WTC11 (cell line): ENCODE measurements around the gene PSMG4. TPM values are rescaled to one million over a fixed set of nuclear protein-coding genes. Genes with fewer than 3 reads are reported as not detected.
A peak's percentile ranks its signal among the peaks of the same experiment; 100 is the strongest.

Experiments
- ATAC-seq: fragments of 200-7000 bp; cut with Tn5 transposase; 2 replicates; pipeline ENCODE4 v1.10.0; 2021; ENCODE audit warnings: mild to moderate bottlenecking, moderate library complexity
- CTCF ChIA-PET: fragments of 300-600 bp; sonication (Branson Sonifier 250); formaldehyde crosslinking; loops from one replicate; lab custom pipeline; 2021; ENCODE audit warnings: antibody characterized with exemption; lab: Charles Lee
- POLR2A ChIA-PET: fragments of 350-600 bp; sonication (Branson Sonifier 250); formaldehyde crosslinking; loops from one replicate; lab custom pipeline; 2021; ENCODE audit warnings: antibody characterized with exemption; lab: Charles Lee
- DNase-seq: peaks from one replicate; pipeline ENCODE4 v3.0.0; 2021; ENCODE audit warnings: low spot score
- H3K27ac Mint-ChIP-seq: 2 replicates; pipeline ENCODE4 v1.8.0; 2021; ENCODE audit warnings: mixed read lengths
- H3K27me3 Mint-ChIP-seq: 2 replicates; pipeline ENCODE4 v1.8.0; 2021; ENCODE audit warnings: low read depth, mild to moderate bottlenecking, moderate library complexity, mixed read lengths
- H3K36me3 Mint-ChIP-seq: 2 replicates; pipeline ENCODE4 v1.8.0; 2021; ENCODE audit warnings: mixed read lengths
- H3K4me1 Mint-ChIP-seq: 2 replicates; pipeline ENCODE4 v1.8.0; 2022; ENCODE audit warnings: mixed read lengths
- H3K4me3 Mint-ChIP-seq: 2 replicates; pipeline ENCODE4 v1.8.0; 2021; ENCODE audit warnings: mild to moderate bottlenecking, moderate library complexity, mixed read lengths
- H3K9me3 Mint-ChIP-seq: 2 replicates; pipeline ENCODE4 v1.8.0; 2021; ENCODE audit warnings: mixed read lengths
- CBFB ChIP-seq: sonication (generic); formaldehyde crosslinking; IDR thresholded peaks from 2 replicates; pipeline ENCODE4 v1.8.1; 2022; ENCODE audit warnings: mild to moderate bottlenecking, low read depth, missing genetic modification reagents
- ESRRA ChIP-seq: sonication (generic); formaldehyde crosslinking; IDR thresholded peaks from 2 replicates; pipeline ENCODE4 v1.8.1; 2022; ENCODE audit warnings: mild to moderate bottlenecking, missing genetic modification reagents, borderline replicate concordance
- KAT7 ChIP-seq: sonication (generic); formaldehyde crosslinking; IDR thresholded peaks from 2 replicates; pipeline ENCODE4 v1.8.1; 2023; ENCODE audit warnings: missing genetic modification reagents, mild to moderate bottlenecking, borderline replicate concordance
- MYBL2 ChIP-seq: sonication (generic); formaldehyde crosslinking; IDR thresholded peaks from 2 replicates; pipeline ENCODE4 v1.8.1; 2023; ENCODE audit warnings: mild to moderate bottlenecking, moderate library complexity, missing genetic modification reagents
- NFYB ChIP-seq: sonication (generic); formaldehyde crosslinking; conservative IDR thresholded peaks from 2 replicates; pipeline ENCODE4 v1.8.0; 2022; ENCODE audit warnings: low read depth, missing genetic modification reagents
- OVOL2 ChIP-seq: fragments of 250-450 bp; sonication (Bioruptor Pico); IDR thresholded peaks from 2 replicates; pipeline ENCODE4 v1.9.0; 2021; ENCODE audit warnings: mild to moderate bottlenecking, borderline replicate concordance
- RORB ChIP-seq: fragments of 250-450 bp; sonication (Bioruptor Pico); IDR thresholded peaks from 2 replicates; pipeline ENCODE4 v1.9.0; 2021; ENCODE audit warnings: mild to moderate bottlenecking
- ZBTB21 ChIP-seq: sonication (generic); formaldehyde crosslinking; IDR thresholded peaks from 2 replicates; pipeline ENCODE4 v1.8.1; 2023; ENCODE audit warnings: mild to moderate bottlenecking, missing genetic modification reagents, borderline replicate concordance
- ZNF232 ChIP-seq: sonication (generic); formaldehyde crosslinking; IDR thresholded peaks from 2 replicates; pipeline ENCODE4 v1.8.0; 2022; ENCODE audit warnings: mild to moderate bottlenecking, missing genetic modification reagents
- ZNF317 ChIP-seq: sonication (generic); formaldehyde crosslinking; IDR thresholded peaks from 2 replicates; pipeline ENCODE4 v1.8.1; 2023; ENCODE audit warnings: low read depth, mild to moderate bottlenecking, moderate library complexity, missing genetic modification reagents, borderline replicate concordance
- ZNF671 ChIP-seq: fragments of 250-450 bp; sonication (Bioruptor Pico); IDR thresholded peaks from 2 replicates; pipeline ENCODE4 v1.8.0; 2021; ENCODE audit warnings: mild to moderate bottlenecking
- total RNA-seq: library from RNA; stranded (reverse); gene quantifications from 3 replicates; pipeline ENCODE4 v1.2.3, GENCODE V29; 2021
- TF ChIP-seq, protein P1 (sequence below): sonication (generic); formaldehyde crosslinking; IDR thresholded peaks from 2 replicates; pipeline ENCODE4 v1.8.1; 2022; ENCODE audit warnings: mild to moderate bottlenecking, moderate library complexity, missing genetic modification reagents
- TF ChIP-seq, protein P2 (sequence below): sonication (generic); formaldehyde crosslinking; IDR thresholded peaks from 2 replicates; pipeline ENCODE4 v1.8.1; 2023; ENCODE audit warnings: mild to moderate bottlenecking, moderate library complexity, missing genetic modification reagents
- TF ChIP-seq, protein P3 (sequence below): sonication (generic); formaldehyde crosslinking; IDR thresholded peaks from 2 replicates; pipeline ENCODE4 v1.8.1; 2022; ENCODE audit warnings: low read depth, mild to moderate bottlenecking, moderate library complexity, missing genetic modification reagents, borderline replicate concordance
- TF ChIP-seq, protein P4 (sequence below): sonication (generic); formaldehyde crosslinking; IDR thresholded peaks from 2 replicates; pipeline ENCODE4 v1.8.1; 2023; ENCODE audit warnings: mild to moderate bottlenecking, missing genetic modification reagents
- TF ChIP-seq, protein P5 (sequence below): fragments of 250-450 bp; sonication (Bioruptor Pico); IDR thresholded peaks from 2 replicates; pipeline ENCODE4 v1.9.0; 2021; ENCODE audit warnings: mild to moderate bottlenecking
- TF ChIP-seq, protein P6 (sequence below): sonication (generic); formaldehyde crosslinking; IDR thresholded peaks from 2 replicates; pipeline ENCODE4 v1.8.0; 2023; ENCODE audit warnings: missing genetic modification reagents

The PSMG4 gene
- total RNA-seq, 1 experiment from 2014 or later = 38.2 TPM

DNA sequence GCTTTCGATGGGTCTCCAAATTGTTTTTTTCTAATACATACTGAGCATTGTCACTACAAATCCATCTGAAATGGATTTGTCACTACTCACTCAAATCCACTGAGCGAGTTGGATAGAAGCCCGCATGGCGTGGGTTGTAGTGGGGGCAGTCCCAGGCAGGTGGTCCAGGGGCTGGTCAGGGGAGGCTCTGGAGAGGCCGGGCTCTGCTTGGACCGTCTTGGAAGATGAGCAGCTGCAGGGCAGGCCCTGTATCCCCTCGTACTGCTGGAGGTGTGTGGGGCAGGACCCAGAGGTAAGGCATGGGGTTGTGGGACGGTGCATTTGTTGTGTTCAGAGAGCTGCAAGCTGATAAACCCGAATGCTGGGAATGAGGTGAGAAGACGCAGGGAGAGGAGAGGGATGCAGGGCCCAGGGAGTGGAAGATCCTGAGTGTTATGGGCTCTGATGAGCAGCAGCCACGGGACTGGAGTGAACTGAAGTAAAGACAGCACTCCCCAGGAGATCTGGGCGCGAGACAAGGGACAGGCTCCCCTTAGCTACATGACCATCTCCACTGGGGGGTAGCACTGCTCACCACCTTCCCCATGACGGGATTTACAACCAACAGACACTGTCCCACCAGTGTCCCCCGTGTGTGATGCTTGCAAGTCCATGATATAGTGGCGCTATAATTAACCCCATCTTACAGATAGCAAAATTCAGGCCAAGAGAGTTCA is 45.9 kb downstream of the PSMG4 start:
- peaks cover 34% of the 10 kb centered on the region for H3K36me3 Mint-ChIP-seq
- ChIA-PET CTCF (no interaction called here), POLR2A (no interaction called here)
- H3K4me1 Mint-ChIP-seq = peaks cover 3% of the 10 kb centered on the region
- H3K27ac Mint-ChIP-seq = 0 out of 2 replicates have a peak overlapping the region, but pooled peaks have one; percentile 26
- DNase-seq (peak; percentile 4), ATAC-seq (no peak)
- peaks cover 9% of the 10 kb centered on the region for H3K9me3 Mint-ChIP-seq
- no peaks in the 10 kb centered on the region for H3K27me3 Mint-ChIP-seq
- no peak overlapping the region for H3K4me3 Mint-ChIP-seq
- TF ChIP-seq, protein P1, sequence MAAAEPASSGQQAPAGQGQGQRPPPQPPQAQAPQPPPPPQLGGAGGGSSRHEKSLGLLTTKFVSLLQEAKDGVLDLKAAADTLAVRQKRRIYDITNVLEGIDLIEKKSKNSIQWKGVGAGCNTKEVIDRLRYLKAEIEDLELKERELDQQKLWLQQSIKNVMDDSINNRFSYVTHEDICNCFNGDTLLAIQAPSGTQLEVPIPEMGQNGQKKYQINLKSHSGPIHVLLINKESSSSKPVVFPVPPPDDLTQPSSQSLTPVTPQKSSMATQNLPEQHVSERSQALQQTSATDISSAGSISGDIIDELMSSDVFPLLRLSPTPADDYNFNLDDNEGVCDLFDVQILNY (CRISPR knock-in tag) = no peak
- TF ChIP-seq ZNF671 (CRISPR knock-in tag) (no peak), NFYB (CRISPR knock-in tag) (no peak), ZBTB21 (CRISPR knock-in tag) (no peak), ZNF232 (CRISPR knock-in tag) (no peak), CBFB (CRISPR knock-in tag) (no peak), OVOL2 (CRISPR knock-in tag) (no peak)
- TF ChIP-seq, protein P2, sequence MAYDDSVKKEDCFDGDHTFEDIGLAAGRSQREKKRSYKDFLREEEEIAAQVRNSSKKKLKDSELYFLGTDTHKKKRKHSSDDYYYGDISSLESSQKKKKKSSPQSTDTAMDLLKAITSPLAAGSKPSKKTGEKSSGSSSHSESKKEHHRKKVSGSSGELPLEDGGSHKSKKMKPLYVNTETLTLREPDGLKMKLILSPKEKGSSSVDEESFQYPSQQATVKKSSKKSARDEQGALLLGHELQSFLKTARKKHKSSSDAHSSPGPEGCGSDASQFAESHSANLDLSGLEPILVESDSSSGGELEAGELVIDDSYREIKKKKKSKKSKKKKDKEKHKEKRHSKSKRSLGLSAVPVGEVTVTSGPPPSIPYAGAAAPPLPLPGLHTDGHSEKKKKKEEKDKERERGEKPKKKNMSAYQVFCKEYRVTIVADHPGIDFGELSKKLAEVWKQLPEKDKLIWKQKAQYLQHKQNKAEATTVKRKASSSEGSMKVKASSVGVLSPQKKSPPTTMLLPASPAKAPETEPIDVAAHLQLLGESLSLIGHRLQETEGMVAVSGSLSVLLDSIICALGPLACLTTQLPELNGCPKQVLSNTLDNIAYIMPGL = no peak

DNA sequence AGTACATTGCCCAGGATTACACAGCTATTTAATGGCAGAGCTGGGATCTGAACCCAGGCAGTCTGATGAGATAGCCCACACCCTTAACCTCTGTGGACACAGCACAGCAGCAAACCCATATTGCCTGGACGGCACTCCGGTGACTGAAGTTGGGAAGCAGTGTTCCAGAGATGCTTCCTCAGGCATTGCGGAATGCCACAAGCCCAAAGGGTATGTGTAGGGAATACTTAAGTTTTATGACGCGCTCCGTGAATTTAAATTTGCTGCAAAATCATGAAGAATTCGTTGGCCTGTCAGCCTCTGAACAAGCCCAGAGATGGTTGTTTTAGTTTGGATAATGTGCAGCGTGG is 46.4 kb downstream of the PSMG4 start:
- H3K4me3 Mint-ChIP-seq = no peak overlapping the region
- ChIA-PET CTCF (interaction anchor here (1.0 kb wide), 1 partner anchor 544 kb away, joined by 4 read pairs; the partner anchor contains the start of gene FAM50B), POLR2A (no interaction called here)
- DNase-seq = peak; percentile 0
- H3K9me3 Mint-ChIP-seq = peaks cover 9% of the 10 kb centered on the region
- H3K4me1 Mint-ChIP-seq = peaks cover 6% of the 10 kb centered on the region
- TF ChIP-seq, protein P3, sequence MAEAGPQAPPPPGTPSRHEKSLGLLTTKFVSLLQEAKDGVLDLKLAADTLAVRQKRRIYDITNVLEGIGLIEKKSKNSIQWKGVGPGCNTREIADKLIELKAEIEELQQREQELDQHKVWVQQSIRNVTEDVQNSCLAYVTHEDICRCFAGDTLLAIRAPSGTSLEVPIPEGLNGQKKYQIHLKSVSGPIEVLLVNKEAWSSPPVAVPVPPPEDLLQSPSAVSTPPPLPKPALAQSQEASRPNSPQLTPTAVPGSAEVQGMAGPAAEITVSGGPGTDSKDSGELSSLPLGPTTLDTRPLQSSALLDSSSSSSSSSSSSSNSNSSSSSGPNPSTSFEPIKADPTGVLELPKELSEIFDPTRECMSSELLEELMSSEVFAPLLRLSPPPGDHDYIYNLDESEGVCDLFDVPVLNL (CRISPR knock-in tag) = no peak
- TF ChIP-seq RORB (CRISPR knock-in tag) = no peak
- no peak for TF ChIP-seq ZNF671 (CRISPR knock-in tag)
- no peak for TF ChIP-seq KAT7 (CRISPR knock-in tag)
- TF ChIP-seq, protein P4, sequence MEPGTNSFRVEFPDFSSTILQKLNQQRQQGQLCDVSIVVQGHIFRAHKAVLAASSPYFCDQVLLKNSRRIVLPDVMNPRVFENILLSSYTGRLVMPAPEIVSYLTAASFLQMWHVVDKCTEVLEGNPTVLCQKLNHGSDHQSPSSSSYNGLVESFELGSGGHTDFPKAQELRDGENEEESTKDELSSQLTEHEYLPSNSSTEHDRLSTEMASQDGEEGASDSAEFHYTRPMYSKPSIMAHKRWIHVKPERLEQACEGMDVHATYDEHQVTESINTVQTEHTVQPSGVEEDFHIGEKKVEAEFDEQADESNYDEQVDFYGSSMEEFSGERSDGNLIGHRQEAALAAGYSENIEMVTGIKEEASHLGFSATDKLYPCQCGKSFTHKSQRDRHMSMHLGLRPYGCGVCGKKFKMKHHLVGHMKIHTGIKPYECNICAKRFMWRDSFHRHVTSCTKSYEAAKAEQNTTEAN (CRISPR knock-in tag) = no peak
- no peak for ATAC-seq
- no peak overlapping the region for H3K27ac Mint-ChIP-seq
- no peaks in the 10 kb centered on the region for H3K27me3 Mint-ChIP-seq
- peaks cover 34% of the 10 kb centered on the region for H3K36me3 Mint-ChIP-seq

DNA sequence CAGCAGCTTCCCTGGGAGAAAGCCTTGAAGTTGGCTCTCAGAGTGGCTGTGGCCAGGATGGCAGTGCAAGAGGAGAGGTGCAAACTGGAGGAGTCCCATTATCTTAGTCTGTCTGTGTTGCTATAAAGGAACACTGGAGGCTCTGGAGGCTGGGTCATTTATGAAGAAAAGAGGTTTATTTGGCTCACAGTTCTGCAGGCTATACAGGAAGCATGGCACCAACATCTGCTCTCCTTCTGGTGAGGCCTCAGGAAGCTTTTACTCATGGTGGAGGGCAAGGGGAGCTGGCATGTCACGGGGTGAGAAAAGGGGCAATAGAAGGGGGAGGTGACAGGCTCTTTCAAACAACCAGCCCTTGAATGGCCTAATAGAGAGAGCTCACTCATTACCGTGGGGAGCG is 47.1 kb downstream of the PSMG4 start:
- Mint-ChIP-seq H3K27me3 (no peaks in the 10 kb centered on the region), H3K9me3 (peaks cover 9% of the 10 kb centered on the region), H3K27ac (no peak overlapping the region; the same call in 1 of the 2 replicates), H3K36me3 (peaks cover 34% of the 10 kb centered on the region), H3K4me3 (no peak overlapping the region), H3K4me1 (peaks cover 12% of the 10 kb centered on the region)
- ChIA-PET POLR2A (no interaction called here), CTCF (interaction anchor here (1.0 kb wide), 2 partner anchors 109 to 543 kb away, joined by 3 to 4 read pairs; partner anchors contain the start of gene FAM50B)
- DNase-seq (no peak), ATAC-seq (no peak)
- TF ChIP-seq, protein P5, sequence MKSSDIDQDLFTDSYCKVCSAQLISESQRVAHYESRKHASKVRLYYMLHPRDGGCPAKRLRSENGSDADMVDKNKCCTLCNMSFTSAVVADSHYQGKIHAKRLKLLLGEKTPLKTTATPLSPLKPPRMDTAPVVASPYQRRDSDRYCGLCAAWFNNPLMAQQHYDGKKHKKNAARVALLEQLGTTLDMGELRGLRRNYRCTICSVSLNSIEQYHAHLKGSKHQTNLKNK (CRISPR knock-in tag) = no peak
- no peak for TF ChIP-seq ESRRA (CRISPR knock-in tag)
- TF ChIP-seq, protein P1 (CRISPR knock-in tag) = no peak
- TF ChIP-seq, protein P6, sequence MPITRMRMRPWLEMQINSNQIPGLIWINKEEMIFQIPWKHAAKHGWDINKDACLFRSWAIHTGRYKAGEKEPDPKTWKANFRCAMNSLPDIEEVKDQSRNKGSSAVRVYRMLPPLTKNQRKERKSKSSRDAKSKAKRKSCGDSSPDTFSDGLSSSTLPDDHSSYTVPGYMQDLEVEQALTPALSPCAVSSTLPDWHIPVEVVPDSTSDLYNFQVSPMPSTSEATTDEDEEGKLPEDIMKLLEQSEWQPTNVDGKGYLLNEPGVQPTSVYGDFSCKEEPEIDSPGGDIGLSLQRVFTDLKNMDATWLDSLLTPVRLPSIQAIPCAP (CRISPR knock-in tag) = no peak
- TF ChIP-seq MYBL2 = no peak
- TF ChIP-seq, protein P4 (CRISPR knock-in tag) = no peak
- no peak for TF ChIP-seq ZNF317 (CRISPR knock-in tag)
